Endothelial cell of umbilical vein (primary cell): ENCODE data around the gene ZNF581. TPM values are rescaled to one million over a fixed set of nuclear protein-coding genes. Genes with fewer than 3 reads are reported as not detected.

ENCODE experiments used
- BruUV-seq: library from RNA; stranded (reverse); fragments of 400-500 nt; replicated peaks from 2 replicates; lab custom pipeline; 2021; lab: Mats Ljungman, UMichigan
- CTCF ChIA-PET: fragments of 300-600, 350-600 bp; sonication (Branson Sonifier 250); formaldehyde crosslinking; loops from one replicate; lab custom pipeline; 2021; ENCODE audit warnings: antibody characterized with exemption, inconsistent platforms; lab: Charles Lee
- POLR2A ChIA-PET: fragments of 300-600, 350-600 bp; sonication (Branson Sonifier 250); formaldehyde crosslinking; loops from one replicate; lab custom pipeline; 2021; ENCODE audit warnings: antibody characterized with exemption, inconsistent platforms; lab: Charles Lee
- DNase-seq: peaks from one replicate; pipeline ENCODE4 v3.0.0-alpha.2; 2011; ENCODE audit warnings: low read depth, low spot score
- FAIRE-seq: peaks from 2 replicates; lab custom pipeline; 2011; peaks lifted over from hg19 to GRCh38; lab: Jason Lieb, UNC
- H2AFZ ChIP-seq: 2 replicates; pipeline ENCODE4 v1.6.0; 2012; ENCODE audit warnings: low read depth, low read length, control low read depth, inconsistent platforms
- H3K27ac ChIP-seq: 2 replicates; pipeline ENCODE4 v1.5.1; 2011; ENCODE audit warnings: low read depth, mild to moderate bottlenecking, control low read depth, low read length, moderate library complexity; ENCODE audit not compliant: insufficient read depth
- H3K27me3 ChIP-seq, 2 experiments: 2 replicates each; pipeline versions ENCODE4 v1.6.0 to v1.6.1; 2011; ENCODE audit warnings: low read length in 2 of 2, mixed read lengths in 1 of 2; ENCODE audit not compliant: control insufficient read depth in 2 of 2, insufficient read depth in 2 of 2
- H3K36me3 ChIP-seq, 2 experiments: 2 replicates in 1 of 2; 3 replicates in 1 of 2; pipeline ENCODE4 v1.5.1; 2011; ENCODE audit warnings: low read length in 2 of 2, mild to moderate bottlenecking in 1 of 2, moderate library complexity in 1 of 2; ENCODE audit not compliant: control insufficient read depth in 2 of 2, insufficient read depth in 2 of 2; ENCODE audit errors: extremely low read depth in 1 of 2
- H3K4me1 ChIP-seq: 3 replicates; pipeline ENCODE4 v1.5.1; 2011; ENCODE audit warnings: mild to moderate bottlenecking, low read length; ENCODE audit not compliant: control insufficient read depth, insufficient read depth; ENCODE audit errors: extremely low read depth
- H3K4me2 ChIP-seq: 2 replicates; pipeline ENCODE4 v1.6.1; 2011; ENCODE audit warnings: low read length, control low read depth, mixed read lengths; ENCODE audit not compliant: insufficient read depth
- H3K4me3 ChIP-seq, 3 experiments: fragments of 200-600 bp in 1 of 3; sonication (generic), shearing (Covaris generic) in 1 of 3; replicated peaks in 1 of 3; 2 replicates each; pipeline ENCODE4 v1.5.1; 2011 to 2016; ENCODE audit warnings: control low read depth in 3 of 3, low read length in 3 of 3, mild to moderate bottlenecking in 2 of 3, inconsistent platforms in 1 of 3, low read depth in 1 of 3, moderate library complexity in 1 of 3; ENCODE audit not compliant: insufficient read depth in 1 of 3
- H3K79me2 ChIP-seq: 2 replicates; pipeline ENCODE4 v1.6.0; 2012; ENCODE audit warnings: low read length, inconsistent platforms; ENCODE audit not compliant: control insufficient read depth, insufficient read depth
- H3K9ac ChIP-seq: replicated peaks from 2 replicates; pipeline ENCODE3; 2011; ENCODE audit warnings: low read length, control low read depth; ENCODE audit not compliant: insufficient read depth; ENCODE audit errors: extremely low read depth
- H3K9me1 ChIP-seq: replicated peaks from 3 replicates; pipeline ENCODE4 v1.6.0; 2011; ENCODE audit warnings: mild to moderate bottlenecking, low read length; ENCODE audit not compliant: control insufficient read depth, insufficient read depth; ENCODE audit errors: extremely low read depth
- H3K9me3 ChIP-seq: replicated peaks from 2 replicates; pipeline ENCODE4 v1.5.1; 2012; ENCODE audit warnings: low read length, inconsistent platforms; ENCODE audit not compliant: control insufficient read depth, insufficient read depth
- H4K20me1 ChIP-seq: replicated peaks from 2 replicates; pipeline ENCODE3; 2011; ENCODE audit warnings: mild to moderate bottlenecking, low read length; ENCODE audit not compliant: control insufficient read depth, insufficient read depth; ENCODE audit errors: extremely low read depth
- CTCF ChIP-seq, 2 donors: IDR thresholded peaks; 1 replicate in 1 of 2; 2 replicates in 1 of 2; pipeline ENCODE4 v1.5.1; 2011; ENCODE audit warnings: low read length in 2 of 2, mild to moderate bottlenecking in 2 of 2, moderate library complexity in 2 of 2, control low read depth in 1 of 2, inconsistent platforms in 1 of 2, low read depth in 1 of 2; ENCODE audit not compliant: insufficient read depth in 1 of 2; ENCODE audit errors: extremely low read depth in 1 of 2
- EZH2 ChIP-seq: IDR thresholded peaks from 2 replicates; pipeline ENCODE4 v1.6.1; 2012; ENCODE audit warnings: borderline replicate concordance, low read depth, mild to moderate bottlenecking, moderate library complexity, low read length, inconsistent platforms; ENCODE audit not compliant: severe bottlenecking
- FOS ChIP-seq: IDR thresholded peaks from 2 replicates; pipeline ENCODE4 v1.6.1; 2011; ENCODE audit warnings: mild to moderate bottlenecking, low read length, moderate library complexity, borderline replicate concordance; ENCODE audit not compliant: insufficient read depth
- GATA2 ChIP-seq: IDR thresholded peaks from 2 replicates; pipeline ENCODE4 v1.7.0; 2011; ENCODE audit warnings: low read depth, mild to moderate bottlenecking, moderate library complexity, mixed read lengths, low read length; ENCODE audit not compliant: insufficient read length, insufficient read depth
- JUN ChIP-seq: IDR thresholded peaks from 2 replicates; pipeline ENCODE4 v1.6.1; 2011; ENCODE audit warnings: borderline replicate concordance, low read depth; ENCODE audit not compliant: insufficient read length, insufficient read depth
- MYC ChIP-seq: IDR thresholded peaks from one replicate; pipeline ENCODE4 v1.6.1; 2011; ENCODE audit warnings: mild to moderate bottlenecking, low read depth, low read length
- POLR2A ChIP-seq: IDR thresholded peaks from 2 replicates; pipeline ENCODE4 v1.6.1; 2012; ENCODE audit warnings: low read depth, mild to moderate bottlenecking, control low read depth, low read length
- POLR2AphosphoS5 ChIP-seq: IDR thresholded peaks from 2 replicates; pipeline ENCODE4 v1.6.1; 2012; ENCODE audit warnings: low read depth, mild to moderate bottlenecking, control low read depth, low read length, moderate library complexity; ENCODE audit not compliant: insufficient read depth
- dilution Hi-C: fragments of 300-500 bp; cut with MboI; formaldehyde crosslinking; loops from one replicate; pipeline ENCODE4 v1.15.0; 2019; ENCODE audit warnings: low sequenced_read_pairs; ENCODE audit not compliant: extremely low pct_ligation_motif_present
- intact Hi-C: fragments of 100-400 bp; cut with micrococcal nuclease; formaldehyde crosslinking; loops from one replicate; pipeline ENCODE4 v1.10.0; 2022
- polyA plus RNA-seq, 4 experiments: library from polyadenylated mRNA; depleted of rRNA in 3 of 4; stranded (reverse) in 3 of 4; unstranded in 1 of 4; fragments of >200 nt; gene quantifications; 2 replicates each; pipeline versions ENCODE4 v1.2.1 to v1.2.3, GENCODE V29; 2011 to 2012; ENCODE audit warnings: missing spikeins in 1 of 4
- total RNA-seq: library from RNA; stranded (reverse); gene quantifications from 2 replicates; pipeline ENCODE4 v1.2.3, GENCODE V29; 2021
- TF ChIP-seq, protein P1 (sequence below): IDR thresholded peaks from 2 replicates; pipeline ENCODE4 v1.6.1; 2011; ENCODE audit not compliant: insufficient read depth, insufficient read length

ZNF581 gene
- total and polyA plus RNA-seq, 2 donors (not counting 3 experiments of a cell fraction or from before 2014, with no cell fraction given), result 31.4 to 32.3 TPM

- H3K9me1 ChIP-seq, result no peaks in the 10 kb centered on the region
- ChIA-PET POLR2A (no interaction called here), CTCF (no interaction called here)
- H3K4me1 ChIP-seq, result peaks cover 13% of the 10 kb centered on the region
- FAIRE-seq (no peak), DNase-seq (no peak)
- no peak overlapping the region for H3K27ac ChIP-seq
- BruUV-seq, result no TSS peak
- H3K9me3 ChIP-seq, result no peaks in the 10 kb centered on the region
- H3K36me3 ChIP-seq, result peaks cover 3 to 6% of the 10 kb centered on the region in 2 experiments
- H2AFZ ChIP-seq, result no peak overlapping the region
- H3K79me2 ChIP-seq, result peaks cover 6% of the 10 kb centered on the region
- H3K4me3 ChIP-seq, result no peak overlapping the region
- TF ChIP-seq POLR2AphosphoS5, result no peak
- no peak for TF ChIP-seq GATA2
- TF ChIP-seq JUN, result no peak
- no peak for TF ChIP-seq CTCF (IDR thresholded peaks at IDR 0.05; ENCODE audit: extremely low read depth in 1 of 2, insufficient read depth in 1 of 2, low read depth in 1 of 2, low read length in 2 of 2)
- no peak for TF ChIP-seq MYC
- TF ChIP-seq POLR2A, result no peak
- no peak for TF ChIP-seq FOS
- TF ChIP-seq, protein P1, sequence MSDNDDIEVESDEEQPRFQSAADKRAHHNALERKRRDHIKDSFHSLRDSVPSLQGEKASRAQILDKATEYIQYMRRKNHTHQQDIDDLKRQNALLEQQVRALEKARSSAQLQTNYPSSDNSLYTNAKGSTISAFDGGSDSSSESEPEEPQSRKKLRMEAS, result no peak
- no peak for TF ChIP-seq EZH2
- no peaks in the 10 kb centered on the region for H4K20me1 ChIP-seq
- no peak overlapping the region for H3K4me2 ChIP-seq
- no peak overlapping the region for H3K9ac ChIP-seq
- intact Hi-C loops, result loop anchor here (10.0 kb wide), 3 partner anchors 315 to 1185 kb away; partner anchors contain the start of genes KMT5C, LENG9 and ZNF787
- dilution Hi-C loops, result no loop called here
- no peaks in the 10 kb centered on the region for H3K27me3 ChIP-seq
Measured at GRCh38 chr19:55650126-55650557, 6.7 kb downstream of the ZNF581 start.
